ENCODE results near the gene C1orf87.

Gene C1orf87

GRCh38 chr1:60059468-60059867 lies 14.1 kb downstream of the C1orf87 start:
- no peak for DNase-seq

- DNase-seq: peak in 1 of 2 experiments; percentile 17
Measured at GRCh38 chr1:60055336-60055735, 18.2 kb downstream of the C1orf87 start.

GRCh38 chr1:60054374-60054773 lies 19.2 kb downstream of the C1orf87 start:
- DNase-seq: no peak

- no peak for DNase-seq
Measured at GRCh38 chr1:60052601-60053000, 21.0 kb downstream of the C1orf87 start.

DNA sequence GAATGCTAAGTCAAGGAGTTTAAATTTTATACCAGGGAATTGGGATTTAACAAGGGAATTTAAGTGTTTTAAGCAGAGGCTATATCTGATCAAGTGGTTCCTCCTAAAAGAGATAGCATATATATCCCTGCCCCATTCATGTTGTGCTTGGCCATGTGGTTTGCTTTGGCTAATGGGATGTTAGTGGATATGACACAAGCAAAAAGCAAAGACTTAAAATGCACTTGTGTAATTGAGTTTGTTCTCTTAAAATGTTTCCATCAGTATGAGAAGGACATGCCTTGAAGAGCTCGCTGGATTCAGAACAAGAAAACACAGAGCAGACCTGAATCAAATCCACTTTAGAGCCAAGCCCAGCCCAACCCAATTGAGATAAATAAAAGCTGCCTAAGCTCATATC lies 22.4 kb downstream of the C1orf87 start:
- no peak for DNase-seq

- no peak for DNase-seq
Measured at GRCh38 chr1:60049188-60049587, 24.4 kb downstream of the C1orf87 start.

DNA sequence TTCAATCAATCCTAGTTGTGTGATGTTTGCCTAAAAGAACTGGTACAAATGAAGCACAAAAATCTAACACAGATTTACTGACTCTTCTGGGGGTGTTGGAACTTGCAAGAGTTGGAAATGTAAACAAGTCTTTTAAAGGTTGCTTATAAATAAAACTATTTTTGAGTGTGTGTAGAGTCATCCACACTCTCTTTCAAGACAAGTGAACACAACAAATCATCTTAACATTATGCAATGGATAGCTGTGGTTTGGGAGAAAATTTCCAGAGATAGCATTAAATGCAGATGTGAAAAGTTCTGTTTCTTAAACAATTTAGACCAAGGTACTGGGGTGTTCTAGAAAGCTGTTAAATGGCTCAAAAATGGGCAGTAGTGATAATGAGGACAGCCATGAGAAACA lies 28.7 kb downstream of the C1orf87 start:
- no peak for DNase-seq

- no peak for DNase-seq
Measured at GRCh38 chr1:60041783-60042182, 31.8 kb downstream of the C1orf87 start.

DNA sequence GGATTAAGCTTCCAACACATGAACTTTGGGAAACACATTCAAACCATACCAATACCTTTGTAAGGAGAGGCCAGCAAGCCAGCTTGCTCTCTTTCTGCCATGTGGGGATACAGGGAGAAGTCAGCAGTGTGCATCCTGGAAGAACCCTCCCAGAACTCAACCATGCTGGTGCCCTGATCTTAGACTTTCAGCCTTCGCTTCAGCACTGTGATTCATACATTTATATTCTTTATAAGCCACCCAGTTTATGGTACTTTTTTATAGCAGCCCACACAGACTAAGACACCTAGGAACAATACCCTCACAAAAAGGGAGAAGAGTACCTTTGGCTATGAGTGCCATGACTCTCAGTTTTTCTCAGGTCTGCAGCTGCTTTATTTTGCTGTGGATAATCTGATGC lies 35.9 kb downstream of the C1orf87 start:
- DNase-seq: no peak

GRCh38 chr1:60036856-60037460 lies 36.6 kb downstream of the C1orf87 start:
- DNase-seq: no peak

DNA sequence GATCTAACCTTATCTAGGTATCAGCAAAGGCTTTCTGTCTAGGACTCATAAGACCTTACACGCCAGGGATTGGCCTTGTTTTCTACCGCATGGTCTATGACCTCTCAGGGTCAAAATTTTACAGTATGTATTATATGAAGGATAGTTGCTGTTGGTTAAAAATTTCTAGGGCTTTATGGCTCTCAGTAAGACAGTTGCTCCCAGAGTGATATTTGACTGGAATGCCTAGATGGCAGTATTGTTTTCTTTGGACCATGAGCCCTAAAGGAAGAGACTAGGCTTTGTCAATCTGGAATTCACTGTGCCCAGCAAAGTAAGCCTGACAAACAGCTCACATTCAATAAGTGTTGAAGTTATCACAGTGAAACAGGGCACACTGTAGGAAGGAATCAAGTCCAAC lies 37.6 kb downstream of the C1orf87 start:
- DNase-seq: no peak

GRCh38 chr1:60034999-60035398 lies 38.6 kb downstream of the C1orf87 start:
- no peak for DNase-seq

- no peak for DNase-seq
Measured at GRCh38 chr1:60033066-60033465, 40.5 kb downstream of the C1orf87 start.

DNA sequence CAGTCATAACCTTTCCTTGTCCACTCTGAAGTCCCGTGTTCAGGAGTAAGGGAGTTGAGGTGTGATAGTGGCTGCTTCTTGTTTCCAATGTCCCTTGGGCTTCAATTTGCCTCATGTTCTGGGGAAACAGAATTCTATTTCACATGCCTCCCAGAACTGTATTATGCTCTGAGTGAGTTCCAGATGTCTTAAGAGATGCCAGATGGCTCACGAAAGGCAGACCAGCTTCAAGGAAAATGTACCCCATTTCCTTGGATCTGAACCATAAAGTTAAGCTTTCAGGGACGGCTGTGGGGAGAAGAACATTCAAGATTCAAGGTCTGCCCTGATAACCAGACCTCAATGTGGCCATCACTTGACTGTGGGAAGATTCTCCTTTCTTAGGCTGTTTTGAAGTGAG lies 42.4 kb downstream of the C1orf87 start:
- DNase-seq: no peak

DNA sequence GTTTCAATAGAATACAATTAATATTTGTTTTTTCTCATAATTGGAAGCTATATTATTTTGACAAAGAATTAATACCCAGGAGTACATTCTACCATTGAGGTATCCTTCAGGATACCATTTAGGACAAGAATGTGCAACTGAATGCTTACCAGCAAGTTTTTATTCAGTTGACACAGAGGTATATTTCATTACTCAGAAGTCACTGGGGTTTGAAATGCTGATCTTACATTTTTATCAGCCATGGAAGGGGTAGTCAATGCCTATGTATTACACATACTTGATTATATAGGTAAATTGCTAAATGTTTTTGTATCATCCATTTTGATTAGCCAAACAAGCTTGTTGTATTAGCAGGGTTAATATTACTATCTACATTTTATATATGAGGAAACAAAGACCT lies 48.0 kb downstream of the C1orf87 start:
- DNase-seq: no peak

DNA sequence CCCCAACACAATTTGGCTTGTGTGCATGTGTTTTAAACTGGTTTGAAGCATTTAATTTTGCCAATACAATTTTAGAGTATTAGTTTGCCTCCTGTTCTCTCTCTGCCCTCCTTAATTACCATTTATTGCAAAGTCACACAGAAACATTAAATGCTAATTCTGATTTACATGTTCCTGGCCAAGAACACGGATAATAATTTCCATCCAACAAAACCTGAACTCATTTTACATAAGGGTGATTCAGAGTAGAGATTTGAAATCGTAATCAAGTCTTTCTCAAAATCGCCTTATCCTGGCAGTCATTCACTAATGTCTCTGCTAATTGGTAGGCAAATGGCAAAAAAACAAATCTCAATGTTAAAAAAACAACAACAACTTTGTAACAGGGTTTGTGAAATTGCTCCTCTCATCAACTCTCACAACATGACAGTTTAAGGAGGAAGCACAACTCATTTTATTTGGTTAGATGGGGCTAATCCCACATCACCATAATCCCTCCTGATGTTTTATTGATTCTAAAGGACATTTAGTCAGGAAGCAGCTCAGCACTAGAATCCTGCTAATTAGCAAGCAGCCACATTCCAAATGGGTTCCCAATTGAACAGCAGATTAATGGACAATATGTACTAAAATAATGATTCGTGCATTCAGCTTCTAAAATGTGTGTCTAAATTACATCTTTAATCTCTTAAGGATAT lies 55.9 kb downstream of the C1orf87 start:
- DNase-seq: no peak

DNA sequence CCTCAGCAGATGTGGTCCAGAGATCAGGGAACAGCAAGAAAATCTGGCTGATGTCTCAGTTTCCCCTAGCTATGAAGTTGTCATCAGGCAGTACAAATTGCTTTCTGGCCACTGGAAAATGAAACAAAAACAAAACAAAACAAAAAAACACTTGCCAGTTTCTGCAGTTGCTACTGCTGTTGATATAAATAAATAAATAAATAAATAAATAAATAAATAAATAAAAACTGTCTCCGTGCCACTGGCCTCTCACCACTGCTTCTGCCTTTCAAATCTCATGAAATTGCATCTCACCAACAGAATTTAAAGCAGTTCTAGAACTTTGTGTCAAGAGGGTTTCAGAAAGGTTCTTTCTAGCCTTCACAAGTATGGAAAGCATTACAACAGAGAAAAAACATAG lies 62.9 kb downstream of the C1orf87 start:
- no peak for DNase-seq

DNA sequence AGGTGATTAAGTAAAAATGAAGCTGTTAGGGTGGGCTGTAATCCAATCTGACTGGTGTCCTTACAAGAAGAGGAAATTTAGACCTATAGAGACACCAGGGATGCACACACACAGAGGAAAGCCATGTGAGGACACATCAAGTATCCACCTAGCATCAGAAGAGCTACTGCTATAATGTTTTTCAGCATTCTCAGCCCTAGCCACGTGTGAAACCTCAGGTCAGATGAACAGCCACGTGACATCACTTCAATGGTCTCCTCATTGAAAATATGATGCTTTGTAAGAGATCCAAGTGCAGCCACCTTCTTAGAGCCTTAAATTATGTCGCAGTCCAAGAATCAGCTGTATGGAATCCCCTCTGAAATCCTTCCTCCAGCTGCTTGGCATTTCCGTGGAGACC lies 65.1 kb downstream of the C1orf87 start:
- no peak for DNase-seq

DNA sequence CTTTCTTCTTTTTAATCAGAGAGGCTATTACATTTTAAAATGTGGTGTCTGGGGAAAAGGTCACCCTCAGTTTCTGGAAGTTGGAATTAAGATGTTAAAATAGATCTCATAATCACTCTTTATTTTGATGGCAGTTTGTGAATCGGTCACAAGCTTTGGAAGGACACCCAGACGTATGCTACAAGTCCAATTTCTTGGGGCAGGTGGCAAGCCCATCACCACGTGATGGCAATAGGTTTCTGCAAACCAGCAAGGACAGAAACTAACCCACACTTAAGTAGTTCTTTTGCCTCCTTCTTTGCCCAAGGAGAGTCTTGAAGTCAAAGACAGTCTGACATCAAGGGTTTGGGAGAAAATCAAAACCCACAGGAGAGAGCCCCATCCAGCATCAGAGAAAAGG lies 72.9 kb downstream of the C1orf87 start:
- DNase-seq: no peak

- DNase-seq: no peak
Measured at GRCh38 chr1:59999746-60000145, 73.8 kb downstream of the C1orf87 start.

DNA sequence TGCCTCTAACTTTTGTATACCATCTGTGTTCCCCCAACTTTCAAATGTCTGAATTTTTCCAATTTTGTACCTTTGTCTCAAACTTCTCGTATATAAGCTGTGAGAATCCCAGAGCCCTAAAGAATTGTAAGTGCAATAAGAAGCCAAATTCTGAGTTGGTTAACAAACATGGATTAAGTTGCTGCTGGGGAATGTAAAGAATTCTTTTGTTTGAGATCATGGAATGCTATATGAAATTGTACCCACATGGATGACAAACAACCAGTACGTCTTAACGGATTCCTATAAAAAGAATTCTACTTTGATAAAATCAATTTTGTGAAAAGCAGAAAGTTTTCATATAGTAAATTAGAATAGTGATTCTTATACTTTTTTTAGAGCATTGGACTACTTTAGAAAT lies 74.6 kb downstream of the C1orf87 start:
- DNase-seq: no peak

DNA sequence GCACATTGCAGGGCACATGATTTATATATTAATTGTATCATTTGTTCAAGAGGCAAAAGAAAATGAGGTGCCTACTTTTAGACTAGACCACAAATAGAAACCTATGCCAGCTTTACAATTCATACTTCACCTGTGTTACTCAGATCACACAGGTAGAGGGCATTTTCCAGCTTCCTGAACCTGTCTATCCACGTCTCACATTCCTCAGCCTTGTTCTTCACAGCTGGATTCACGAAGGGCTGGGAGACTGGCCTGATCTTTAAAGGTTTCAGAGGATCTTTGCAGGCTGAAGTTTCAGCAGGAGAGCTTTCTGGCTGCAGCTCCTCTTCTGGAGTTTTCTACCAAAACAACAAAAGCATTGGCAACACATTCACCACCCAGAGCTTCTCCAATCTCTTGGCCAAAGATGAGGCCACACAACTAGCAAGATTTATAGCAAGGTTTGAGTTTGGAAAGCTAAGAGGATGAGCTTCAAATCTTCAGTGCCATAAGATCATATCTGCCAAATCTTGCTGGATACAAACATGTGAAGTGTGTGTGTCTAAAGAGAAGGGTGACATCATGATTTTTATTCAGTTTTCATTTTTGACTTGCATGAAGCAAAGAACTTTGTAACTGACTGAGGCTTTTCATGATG lies 76.0 kb downstream of the C1orf87 start:
- no peak for DNase-seq

- no peak for DNase-seq
Measured at GRCh38 chr1:59994302-59995198, 79.0 kb downstream of the C1orf87 start.

Measured in NCI-H526 (cell line).